HUES48 (cell line): Measurements from ENCODE around the gene PODXL.
"Not testable (repeated sequence)": the region's sequence is repeated elsewhere in the genome, so short reads cannot be mapped to it uniquely, and the experiment has no call there.

Experiments
- H3K27ac ChIP-seq: one replicate; pipeline ENCODE4 v1.7.0; 2013; ENCODE audit warnings: low read depth, low read length, inconsistent platforms
- H3K27me3 ChIP-seq: 2 replicates; pipeline ENCODE4 v1.6.1; 2013; ENCODE audit warnings: mild to moderate bottlenecking, low read length; ENCODE audit not compliant: control insufficient read depth, insufficient read depth
- H3K36me3 ChIP-seq: 2 replicates; pipeline ENCODE4 v1.6.1; 2013; ENCODE audit warnings: low read length; ENCODE audit not compliant: control insufficient read depth, insufficient read depth
- H3K4me1 ChIP-seq: 2 replicates; pipeline ENCODE4 v1.6.1; 2013; ENCODE audit warnings: mild to moderate bottlenecking, low read length; ENCODE audit not compliant: control insufficient read depth, insufficient read depth
- H3K4me3 ChIP-seq: 2 replicates; pipeline ENCODE4 v1.5.1; 2013; ENCODE audit warnings: mild to moderate bottlenecking, low read depth, low read length
- H3K9ac ChIP-seq: 2 replicates; pipeline ENCODE4 v1.6.1; 2013; ENCODE audit warnings: mild to moderate bottlenecking, low read depth, low read length, moderate library complexity
- H3K9me3 ChIP-seq: 2 replicates; pipeline ENCODE4 v1.6.1; 2013; ENCODE audit warnings: low read length; ENCODE audit not compliant: control insufficient read depth, insufficient read depth

Gene PODXL

GRCh38 chr7:131462715-131463114 lies 93.7 kb downstream of the PODXL start:
- peaks cover 39% of the 10 kb centered on the region for H3K36me3 ChIP-seq
- H3K4me1 ChIP-seq, H3K9me3 ChIP-seq, H3K9ac ChIP-seq, H3K4me3 ChIP-seq, H3K27me3 ChIP-seq, H3K27ac ChIP-seq: not testable (repeated sequence)

GRCh38 chr7:131462059-131462458 lies 94.4 kb downstream of the PODXL start:
- Histone ChIP-seq H3K4me3 (no peak overlapping the region), H3K9ac (no peak overlapping the region), H3K27ac (no peak overlapping the region), H3K4me1 (peaks cover 3% of the 10 kb centered on the region; the same call in 1 of the 2 replicates), H3K36me3 (peaks cover 33% of the 10 kb centered on the region), H3K27me3 (no peaks in the 10 kb centered on the region), H3K9me3 (no peaks in the 10 kb centered on the region)

GRCh38 chr7:131459256-131459655 lies 97.2 kb downstream of the PODXL start:
- H3K36me3 ChIP-seq = peaks cover 13% of the 10 kb centered on the region
- no peak overlapping the region for H3K4me3 ChIP-seq
- H3K9me3 ChIP-seq = no peaks in the 10 kb centered on the region
- H3K27ac ChIP-seq = peak overlapping the region; percentile 26
- H3K4me1 ChIP-seq = peaks cover 3% of the 10 kb centered on the region; the same call in 1 of the 2 replicates
- no peaks in the 10 kb centered on the region for H3K27me3 ChIP-seq
- no peak overlapping the region for H3K9ac ChIP-seq

GRCh38 chr7:131456338-131456737 lies 100.1 kb downstream of the PODXL start:
- Histone ChIP-seq H3K27ac (no peak overlapping the region), H3K27me3 (no peaks in the 10 kb centered on the region), H3K36me3 (no peaks in the 10 kb centered on the region)

GRCh38 chr7:131455546-131455945 lies 100.9 kb downstream of the PODXL start:
- H3K27ac ChIP-seq = no peak overlapping the region
- H3K36me3 ChIP-seq = no peaks in the 10 kb centered on the region
- no peaks in the 10 kb centered on the region for H3K27me3 ChIP-seq
- H3K9ac ChIP-seq = no peak overlapping the region
- H3K4me3 ChIP-seq = no peak overlapping the region
- H3K9me3 ChIP-seq = no peaks in the 10 kb centered on the region
- peaks cover 3% of the 10 kb centered on the region; the same call in 1 of the 2 replicates for H3K4me1 ChIP-seq

More at GRCh38 chr7:131456338-131456737, 100.1 kb downstream of the PODXL start:
- no peaks in the 10 kb centered on the region for H3K9me3 ChIP-seq
- H3K4me3 ChIP-seq = no peak overlapping the region
- no peak overlapping the region for H3K9ac ChIP-seq
- peaks cover 3% of the 10 kb centered on the region; the same call in 1 of the 2 replicates for H3K4me1 ChIP-seq

- H3K27ac ChIP-seq = no peak overlapping the region
- H3K4me1 ChIP-seq = peaks cover 3% of the 10 kb centered on the region; the same call in 1 of the 2 replicates
- H3K9me3 ChIP-seq = no peaks in the 10 kb centered on the region
- no peak overlapping the region for H3K9ac ChIP-seq
- no peaks in the 10 kb centered on the region; the same call in 1 of the 2 replicates for H3K36me3 ChIP-seq
- no peaks in the 10 kb centered on the region for H3K27me3 ChIP-seq
- no peak overlapping the region for H3K4me3 ChIP-seq
Observed at GRCh38 chr7:131455001-131455400, 101.4 kb downstream of the PODXL start.

- Histone ChIP-seq H3K9ac (no peak overlapping the region), H3K27me3 (no peaks in the 10 kb centered on the region), H3K4me1 (peaks cover 3% of the 10 kb centered on the region; the same call in 1 of the 2 replicates), H3K36me3 (no peaks in the 10 kb centered on the region; the same call in 1 of the 2 replicates), H3K9me3 (no peaks in the 10 kb centered on the region), H3K4me3 (no peak overlapping the region), H3K27ac (no peak overlapping the region)
Observed at GRCh38 chr7:131454498-131454897, 101.9 kb downstream of the PODXL start.
